Caco-2 (cell line): ENCODE data around the gene GRIK4. TPM values are rescaled to one million over a fixed set of nuclear protein-coding genes. Genes with fewer than 3 reads are reported as not detected.
"Not testable (repeated sequence)": the region's sequence is repeated elsewhere in the genome, so short reads cannot be mapped to it uniquely, and the experiment has no call there.

Experiments used
- BruUV-seq: library from RNA; stranded (reverse); fragments of 400-500 nt; replicated peaks from 2 replicates; lab custom pipeline; 2021; lab: Mats Ljungman, UMichigan
- CTCF ChIA-PET: fragments of 300-600 bp; sonication (Branson Sonifier 250); formaldehyde crosslinking; loops from one replicate; lab custom pipeline; 2022; ENCODE audit warnings: antibody characterized with exemption; lab: Charles Lee
- POLR2A ChIA-PET: fragments of 300-600 bp; sonication (Branson Sonifier 250); formaldehyde crosslinking; loops from one replicate; lab custom pipeline; 2022; ENCODE audit warnings: antibody characterized with exemption; lab: Charles Lee
- DNase-seq, 2 experiments: peaks; one replicate each; pipeline versions ENCODE4 v3.0.0 to v3.0.0-alpha.2; 2020 to 2022
- H3K27me3 ChIP-seq: replicated peaks from 2 replicates; pipeline ENCODE4 v1.6.0; 2011; ENCODE audit warnings: low read length; ENCODE audit not compliant: control insufficient read depth, insufficient read depth
- H3K36me3 ChIP-seq: 2 replicates; pipeline ENCODE4 v1.5.1; 2011; ENCODE audit warnings: low read length; ENCODE audit not compliant: control insufficient read depth, insufficient read depth
- H3K4me1 ChIP-seq: fragments of 250-450 bp; sonication (Bioruptor Pico); 2 replicates; pipeline ENCODE4 v1.5.1; 2020; ENCODE audit warnings: mild to moderate bottlenecking
- H3K4me3 ChIP-seq: 2 replicates; pipeline ENCODE4 v1.5.1; 2011; ENCODE audit warnings: low read depth, mild to moderate bottlenecking, control low read depth, low read length
- H3K9me3 ChIP-seq: fragments of 250-450 bp; sonication (Bioruptor Pico); 2 replicates; pipeline ENCODE4 v1.5.1; 2020; ENCODE audit warnings: mild to moderate bottlenecking, moderate library complexity
- H3K27ac Mint-ChIP-seq: one replicate; pipeline ENCODE4 v1.8.0; 2022; ENCODE audit warnings: mixed read lengths; ENCODE audit not compliant: unreplicated experiment
- H3K27me3 Mint-ChIP-seq: one replicate; pipeline ENCODE4 v1.8.0; 2022; ENCODE audit warnings: mixed read lengths; ENCODE audit not compliant: insufficient read depth, unreplicated experiment
- H3K36me3 Mint-ChIP-seq: one replicate; pipeline ENCODE4 v1.8.0; 2022; ENCODE audit warnings: mild to moderate bottlenecking, mixed read lengths; ENCODE audit not compliant: insufficient read depth, unreplicated experiment
- H3K4me1 Mint-ChIP-seq: one replicate; pipeline ENCODE4 v1.8.0; 2022; ENCODE audit warnings: low read depth, mixed read lengths; ENCODE audit not compliant: unreplicated experiment
- H3K4me3 Mint-ChIP-seq: one replicate; pipeline ENCODE4 v1.8.0; 2022; ENCODE audit warnings: mild to moderate bottlenecking, moderate library complexity, mixed read lengths; ENCODE audit not compliant: unreplicated experiment
- H3K9me3 Mint-ChIP-seq: one replicate; pipeline ENCODE4 v1.8.0; 2022; ENCODE audit warnings: mixed read lengths; ENCODE audit not compliant: unreplicated experiment
- CTCF ChIP-seq, 2 experiments: fragments of 200-600 bp in 1 of 2; IDR thresholded peaks; 1 replicate in 1 of 2; 2 replicates in 1 of 2; pipeline versions ENCODE4 v1.5.1 to v1.8.0; 2011 to 2022; ENCODE audit warnings: antibody characterized with exemption in 1 of 2, control low read depth in 1 of 2, inconsistent platforms in 1 of 2, low read depth in 1 of 2, low read length in 1 of 2, mild to moderate bottlenecking in 1 of 2, moderate library complexity in 1 of 2; ENCODE audit not compliant: insufficient read depth in 1 of 2, severe bottlenecking in 1 of 2, unreplicated experiment in 1 of 2
- intact Hi-C: fragments of 100-400 bp; cut with micrococcal nuclease; formaldehyde crosslinking; loops from one replicate; pipeline ENCODE4 v1.10.0; 2022; ENCODE audit not compliant: unreplicated experiment
- total RNA-seq: library from RNA; stranded (reverse); gene quantifications from 2 replicates; pipeline ENCODE4 v1.2.3, GENCODE V29; 2022

Gene GRIK4
- total RNA-seq, 1 experiment from 2014 or later = 2.0 TPM

GRCh38 chr11:120784566-120785251 lies 273.2 kb downstream of the GRIK4 start:
- Mint-ChIP-seq H3K27ac (no peak overlapping the region), H3K4me3 (no peak overlapping the region), H3K4me1 (no peaks in the 10 kb centered on the region), H3K27me3 (peaks cover 19% of the 10 kb centered on the region), H3K36me3 (no peaks in the 10 kb centered on the region), H3K9me3 (no peaks in the 10 kb centered on the region)
- Histone ChIP-seq H3K4me3 (no peak overlapping the region), H3K27me3 (no peaks in the 10 kb centered on the region; the same call in 1 of the 2 replicates), H3K4me1 (no peaks in the 10 kb centered on the region), H3K36me3 (no peaks in the 10 kb centered on the region), H3K9me3 (no peaks in the 10 kb centered on the region)
- intact Hi-C loops = no loop called here
- CTCF ChIA-PET = no interaction called here
- BruUV-seq = no TSS peak
- POLR2A ChIA-PET = no interaction called here
- DNase-seq = peak in 1 of 2 experiments; percentile 30
- no peak for TF ChIP-seq CTCF (IDR thresholded peaks at IDR 0.05; ENCODE audit: insufficient read depth in 1 of 2, low read depth in 1 of 2, low read length in 1 of 2, severe bottlenecking in 1 of 2, unreplicated experiment in 1 of 2)

- no peaks in the 10 kb centered on the region for H3K4me1 ChIP-seq
- no peak overlapping the region for H3K4me3 Mint-ChIP-seq
- H3K27me3 Mint-ChIP-seq = peaks cover 19% of the 10 kb centered on the region
- POLR2A ChIA-PET = no interaction called here
- BruUV-seq = no TSS peak
- no peaks in the 10 kb centered on the region for H3K9me3 Mint-ChIP-seq
- no peak for TF ChIP-seq CTCF (IDR thresholded peaks at IDR 0.05; ENCODE audit: insufficient read depth in 1 of 2, low read depth in 1 of 2, low read length in 1 of 2, severe bottlenecking in 1 of 2, unreplicated experiment in 1 of 2)
- no peak overlapping the region for H3K4me3 ChIP-seq
- H3K27ac Mint-ChIP-seq = no peak overlapping the region
- no peaks in the 10 kb centered on the region for H3K36me3 ChIP-seq
- no peaks in the 10 kb centered on the region; the same call in 1 of the 2 replicates for H3K27me3 ChIP-seq
- H3K36me3 Mint-ChIP-seq = no peaks in the 10 kb centered on the region
- CTCF ChIA-PET = no interaction called here
- DNase-seq = peak in 1 of 2 experiments; percentile 27
- intact Hi-C loops = no loop called here
- H3K9me3 ChIP-seq = no peaks in the 10 kb centered on the region
- H3K4me1 Mint-ChIP-seq = no peaks in the 10 kb centered on the region
Observed at GRCh38 chr11:120785576-120785975, 274.0 kb downstream of the GRIK4 start.

GRCh38 chr11:120786206-120786735 lies 274.7 kb downstream of the GRIK4 start:
- no peak overlapping the region for H3K27ac Mint-ChIP-seq
- Histone ChIP-seq H3K4me3 (no peak overlapping the region), H3K27me3 (no peaks in the 10 kb centered on the region; the same call in 1 of the 2 replicates), H3K36me3 (no peaks in the 10 kb centered on the region), H3K4me1 (no peaks in the 10 kb centered on the region), H3K9me3 (no peaks in the 10 kb centered on the region)
- no peaks in the 10 kb centered on the region for H3K4me1 Mint-ChIP-seq
- TF ChIP-seq CTCF (IDR thresholded peaks at IDR 0.05; ENCODE audit: insufficient read depth in 1 of 2, low read depth in 1 of 2, low read length in 1 of 2, severe bottlenecking in 1 of 2, unreplicated experiment in 1 of 2) = no peak
- POLR2A ChIA-PET = no interaction called here
- H3K9me3 Mint-ChIP-seq = no peaks in the 10 kb centered on the region
- intact Hi-C loops = no loop called here
- CTCF ChIA-PET = interaction anchor here (0.5 kb wide), 1 partner anchor 76 kb away, joined by 3 read pairs; no protein-coding TSS in a partner anchor
- no peaks in the 10 kb centered on the region for H3K36me3 Mint-ChIP-seq
- no peak for DNase-seq
- H3K27me3 Mint-ChIP-seq = peaks cover 19% of the 10 kb centered on the region
- no peak overlapping the region for H3K4me3 Mint-ChIP-seq
- no TSS peak for BruUV-seq

GRCh38 chr11:120787224-120787623 lies 275.7 kb downstream of the GRIK4 start:
- H3K27me3 ChIP-seq, BruUV-seq, POLR2A ChIA-PET, DNase-seq, intact Hi-C loops, H3K36me3 Mint-ChIP-seq, CTCF ChIA-PET, H3K36me3 ChIP-seq, H3K9me3 Mint-ChIP-seq, H3K4me3 ChIP-seq, H3K4me3 Mint-ChIP-seq, H3K4me1 ChIP-seq, H3K27ac Mint-ChIP-seq, H3K9me3 ChIP-seq, H3K4me1 Mint-ChIP-seq: not testable (repeated sequence)
- peaks cover 15% of the 10 kb centered on the region for H3K27me3 Mint-ChIP-seq
